Ectodermal cell (in vitro differentiated cells): ENCODE measurements around the gene AP3D1.

Experiments
- H3K27ac ChIP-seq: 2 replicates; pipeline ENCODE4 v1.7.0; 2013; ENCODE audit warnings: mild to moderate bottlenecking, low read depth, low read length; ENCODE audit not compliant: insufficient read depth, poor library complexity, severe bottlenecking
- H3K27me3 ChIP-seq: 2 replicates; pipeline ENCODE4 v1.7.0; 2013; ENCODE audit warnings: mild to moderate bottlenecking, low read length; ENCODE audit not compliant: insufficient read depth, control insufficient read depth, poor library complexity, severe bottlenecking
- H3K36me3 ChIP-seq: one replicate; pipeline ENCODE4 v1.7.0; 2013; ENCODE audit warnings: low read length; ENCODE audit not compliant: control insufficient read depth, insufficient read depth
- H3K4me1 ChIP-seq: one replicate; pipeline ENCODE4 v1.7.0; 2013; ENCODE audit warnings: low read length; ENCODE audit not compliant: control insufficient read depth, insufficient read depth
- H3K4me3 ChIP-seq: 2 replicates; pipeline ENCODE4 v1.7.0; 2013; ENCODE audit warnings: low read depth, low read length, control low read depth; ENCODE audit not compliant: insufficient read depth
- H3K9me3 ChIP-seq: 2 replicates; pipeline ENCODE4 v1.7.0; 2013; ENCODE audit warnings: mild to moderate bottlenecking, low read length, moderate library complexity; ENCODE audit not compliant: control insufficient read depth
- WGBS, 2 experiments: methylation state at CpG; one replicate each; pipeline ENCODE4 v1.1.7; 2013; ENCODE audit warnings: missing lambda C conversion rate in 2 of 2; 5-methylcytosine and 5-hydroxymethylcytosine counted together

AP3D1 gene

GRCh38 chr19:2072757-2073551, 78.4 kb downstream of the AP3D1 start:
- WGBS, 2 experiments: 95 to 97% methylated on average over 32 of the region's 32 CpGs
- Histone ChIP-seq H3K27ac (no peak overlapping the region), H3K4me3 (no peak overlapping the region), H3K4me1 (no peaks in the 10 kb centered on the region), H3K27me3 (no peaks in the 10 kb centered on the region), H3K36me3 (peaks cover 18% of the 10 kb centered on the region), H3K9me3 (no peaks in the 10 kb centered on the region)

GRCh38 chr19:2070986-2071673, 80.2 kb downstream of the AP3D1 start:
- Histone ChIP-seq H3K27me3 (no peaks in the 10 kb centered on the region), H3K36me3 (peaks cover 5% of the 10 kb centered on the region), H3K4me1 (no peaks in the 10 kb centered on the region), H3K27ac (no peak overlapping the region), H3K4me3 (no peak overlapping the region), H3K9me3 (no peaks in the 10 kb centered on the region)
- 94% methylated on average over 19 of the region's 19 CpGs for WGBS, 2 experiments

GRCh38 chr19:2070436-2070827, 80.9 kb downstream of the AP3D1 start:
- 92 to 94% methylated on average over 10 of the region's 10 CpGs for WGBS, 2 experiments

GRCh38 chr19:2064788-2065524, 86.4 kb downstream of the AP3D1 start:
- 92 to 93% methylated on average over 38 of the region's 38 CpGs for WGBS, 2 experiments
- Histone ChIP-seq H3K27me3 (no peaks in the 10 kb centered on the region), H3K4me3 (no peak overlapping the region), H3K27ac (no peak overlapping the region), H3K36me3 (no peaks in the 10 kb centered on the region), H3K9me3 (no peaks in the 10 kb centered on the region), H3K4me1 (peaks cover 15% of the 10 kb centered on the region)

More at GRCh38 chr19:2070436-2070827, 80.9 kb downstream of the AP3D1 start:
- Histone ChIP-seq H3K4me3 (no peak overlapping the region), H3K36me3 (peaks cover 5% of the 10 kb centered on the region), H3K27me3 (no peaks in the 10 kb centered on the region), H3K27ac (no peak overlapping the region), H3K4me1 (no peaks in the 10 kb centered on the region), H3K9me3 (no peaks in the 10 kb centered on the region)

- no peaks in the 10 kb centered on the region for H3K27me3 ChIP-seq
- H3K9me3 ChIP-seq: no peaks in the 10 kb centered on the region
- no peak overlapping the region for H3K4me3 ChIP-seq
- 88 to 92% methylated on average over 13 of the region's 13 CpGs for WGBS, 2 experiments
- H3K27ac ChIP-seq: no peak overlapping the region
- H3K36me3 ChIP-seq: no peaks in the 10 kb centered on the region
- peaks cover 20% of the 10 kb centered on the region for H3K4me1 ChIP-seq
Observed at GRCh38 chr19:2064395-2064787, 87.0 kb downstream of the AP3D1 start.

GRCh38 chr19:2063824-2064223, 87.5 kb downstream of the AP3D1 start:
- H3K27me3 ChIP-seq: no peaks in the 10 kb centered on the region
- H3K4me1 ChIP-seq: peaks cover 26% of the 10 kb centered on the region
- no peaks in the 10 kb centered on the region for H3K9me3 ChIP-seq
- H3K36me3 ChIP-seq: no peaks in the 10 kb centered on the region
- H3K27ac ChIP-seq: no peak overlapping the region
- no peak overlapping the region for H3K4me3 ChIP-seq
- WGBS, 2 experiments: 93 to 96% methylated on average over 8 of the region's 8 CpGs

- Histone ChIP-seq H3K4me3 (no peak overlapping the region), H3K4me1 (peaks cover 32% of the 10 kb centered on the region), H3K9me3 (no peaks in the 10 kb centered on the region), H3K27me3 (no peaks in the 10 kb centered on the region), H3K27ac (no peak overlapping the region), H3K36me3 (no peaks in the 10 kb centered on the region)
- 91 to 93% methylated on average over 9 of the region's 9 CpGs for WGBS, 2 experiments
Observed at GRCh38 chr19:2062770-2063169, 88.6 kb downstream of the AP3D1 start.

GRCh38 chr19:2062389-2062729, 89.0 kb downstream of the AP3D1 start:
- Histone ChIP-seq H3K27ac (no peak overlapping the region), H3K4me1 (peaks cover 32% of the 10 kb centered on the region), H3K4me3 (peak overlapping the region; percentile 68), H3K9me3 (no peaks in the 10 kb centered on the region), H3K27me3 (no peaks in the 10 kb centered on the region), H3K36me3 (no peaks in the 10 kb centered on the region)
- 71 to 76% methylated on average over 10 of the region's 10 CpGs for WGBS, 2 experiments

GRCh38 chr19:2061495-2062388, 89.6 kb downstream of the AP3D1 start:
- no peaks in the 10 kb centered on the region for H3K27me3 ChIP-seq
- H3K4me1 ChIP-seq: peaks cover 32% of the 10 kb centered on the region
- no peaks in the 10 kb centered on the region for H3K9me3 ChIP-seq
- peak overlapping the region; percentile 68 for H3K4me3 ChIP-seq
- no peaks in the 10 kb centered on the region for H3K36me3 ChIP-seq
- 6 to 7% methylated on average over 50 of the region's 50 CpGs for WGBS, 2 experiments
- peak overlapping the region; percentile 96 for H3K27ac ChIP-seq
